DND-41 (cell line): ENCODE data around the gene CD70.

ENCODE experiments used
- ATAC-seq: fragments of 200-7000 bp; cut with Tn5 transposase; 3 replicates; pipeline ENCODE4 v1.9.1; 2021; ENCODE audit warnings: low read depth; ENCODE audit not compliant: insufficient read depth
- DNase-seq: peaks from one replicate; pipeline ENCODE4 v3.0.0-alpha.2; 2020
- H2AFZ ChIP-seq: 2 replicates; pipeline ENCODE4 v1.6.0; 2012; ENCODE audit warnings: low read depth, low read length
- H3K27ac ChIP-seq: 2 replicates; pipeline ENCODE4 v1.5.1; 2012; ENCODE audit warnings: low read length, inconsistent platforms
- H3K27me3 ChIP-seq: fragments of 200-600 bp; sonication (generic); 2 replicates; pipeline ENCODE4 v1.6.0; 2012; ENCODE audit warnings: low read length, mild to moderate bottlenecking, inconsistent platforms; ENCODE audit not compliant: insufficient read depth, poor library complexity
- H3K36me3 ChIP-seq: 2 replicates; pipeline ENCODE4 v1.5.1; 2012; ENCODE audit warnings: low read length, inconsistent platforms; ENCODE audit not compliant: insufficient read depth
- H3K4me1 ChIP-seq: 2 replicates; pipeline ENCODE4 v1.5.1; 2012; ENCODE audit warnings: mild to moderate bottlenecking, low read length; ENCODE audit not compliant: insufficient read depth
- H3K4me2 ChIP-seq: 2 replicates; pipeline ENCODE4 v1.6.0; 2012; ENCODE audit warnings: mild to moderate bottlenecking, moderate library complexity, low read length, inconsistent platforms; ENCODE audit not compliant: insufficient read depth
- H3K4me3 ChIP-seq, 2 experiments: fragments of 200-600 bp in 1 of 2; shearing (Covaris generic) in 1 of 2; 2 replicates each; pipeline ENCODE4 v1.5.1; 2012 to 2016; ENCODE audit warnings: inconsistent platforms in 2 of 2, low read length in 2 of 2, mild to moderate bottlenecking in 2 of 2, low read depth in 1 of 2, moderate library complexity in 1 of 2
- H3K79me2 ChIP-seq: 2 replicates; pipeline ENCODE4 v1.6.0; 2012; ENCODE audit warnings: low read length, inconsistent platforms; ENCODE audit not compliant: insufficient read depth
- H3K9ac ChIP-seq: 2 replicates; pipeline ENCODE4 v1.6.0; 2012; ENCODE audit warnings: low read depth, mild to moderate bottlenecking, inconsistent platforms, low read length, moderate library complexity
- H3K9me3 ChIP-seq: 2 replicates; pipeline ENCODE4 v1.5.1; 2012; ENCODE audit warnings: low read length, moderate library complexity, mild to moderate bottlenecking, inconsistent platforms; ENCODE audit not compliant: insufficient read depth, severe bottlenecking
- H4K20me1 ChIP-seq: 2 replicates; pipeline ENCODE4 v1.6.0; 2012; ENCODE audit warnings: low read length; ENCODE audit not compliant: insufficient read depth
- CTCF ChIP-seq: IDR thresholded peaks from 2 replicates; pipeline ENCODE4 v1.5.1; 2012; ENCODE audit warnings: borderline replicate concordance, low read length, moderate library complexity, mild to moderate bottlenecking; ENCODE audit not compliant: poor library complexity, severe bottlenecking; ENCODE audit errors: extremely low read depth
- EZH2 ChIP-seq: IDR thresholded peaks from 3 replicates; pipeline ENCODE4 v1.6.1; 2012; ENCODE audit warnings: borderline replicate concordance, low read depth, mild to moderate bottlenecking, moderate library complexity, low read length, inconsistent platforms; ENCODE audit not compliant: severe bottlenecking

Gene CD70

GRCh38 chr19:6573350-6573749, 17.6 kb downstream of the CD70 start:
- Histone ChIP-seq H3K27ac (no peak overlapping the region), H3K27me3 (no peaks in the 10 kb centered on the region), H3K4me2 (no peak overlapping the region), H4K20me1 (no peaks in the 10 kb centered on the region), H3K79me2 (no peaks in the 10 kb centered on the region), H3K9me3 (peaks cover 5% of the 10 kb centered on the region), H2AFZ (no peak overlapping the region), H3K4me3 (no peak overlapping the region), H3K9ac (no peak overlapping the region), H3K36me3 (no peaks in the 10 kb centered on the region), H3K4me1 (peaks cover 27% of the 10 kb centered on the region)
- no peak for TF ChIP-seq CTCF
- no peak for TF ChIP-seq EZH2
- DNase-seq = no peak
- no peak for ATAC-seq

GRCh38 chr19:6572217-6572616, 18.7 kb downstream of the CD70 start:
- Histone ChIP-seq H3K9ac (no peak overlapping the region), H3K27me3 (no peaks in the 10 kb centered on the region), H3K9me3 (peaks cover 5% of the 10 kb centered on the region), H3K4me3 (no peak overlapping the region), H3K4me2 (no peak overlapping the region), H4K20me1 (no peaks in the 10 kb centered on the region), H3K27ac (no peak overlapping the region), H2AFZ (no peak overlapping the region), H3K79me2 (no peaks in the 10 kb centered on the region), H3K4me1 (peaks cover 16% of the 10 kb centered on the region), H3K36me3 (no peaks in the 10 kb centered on the region)
- ATAC-seq (no peak), DNase-seq (no peak)
- TF ChIP-seq EZH2 = no peak
- TF ChIP-seq CTCF = no peak

- Histone ChIP-seq H3K79me2 (no peaks in the 10 kb centered on the region), H3K9me3 (peaks cover 5% of the 10 kb centered on the region), H3K4me3 (no peak overlapping the region), H3K9ac (no peak overlapping the region), H2AFZ (no peak overlapping the region), H3K27ac (no peak overlapping the region), H3K4me1 (peaks cover 5% of the 10 kb centered on the region), H3K27me3 (no peaks in the 10 kb centered on the region), H3K4me2 (no peak overlapping the region), H3K36me3 (no peaks in the 10 kb centered on the region), H4K20me1 (no peaks in the 10 kb centered on the region)
- no peak for DNase-seq
- TF ChIP-seq CTCF (no peak), EZH2 (no peak)
- ATAC-seq = no peak
These were observed 19.8 kb downstream of the CD70 start for GRCh38 chr19:6571167-6571566.

DNA sequence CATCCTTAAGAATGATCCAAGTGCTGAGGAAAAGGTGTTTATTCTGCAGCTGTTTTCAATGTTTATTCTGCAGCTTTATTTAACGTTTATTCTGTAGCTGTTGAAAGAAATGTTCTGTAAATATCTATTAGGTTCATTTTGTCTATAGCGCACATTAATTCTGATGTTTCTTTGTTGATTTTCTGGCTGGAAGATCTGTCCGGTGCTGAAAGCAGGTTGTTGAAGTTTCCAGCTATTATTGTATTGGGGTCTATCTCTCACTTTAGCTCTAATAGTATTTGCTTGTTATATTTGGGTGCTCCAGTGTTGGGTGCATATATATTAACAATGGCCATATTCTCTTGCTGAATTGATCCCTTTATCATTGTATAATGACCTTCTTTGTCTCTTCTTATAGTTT, 20.2 kb downstream of the CD70 start:
- peaks cover 5% of the 10 kb centered on the region for H3K9me3 ChIP-seq

More for the DNA sequence above, 20.2 kb downstream of the CD70 start:
- Histone ChIP-seq H4K20me1 (no peaks in the 10 kb centered on the region), H3K4me1 (peaks cover under 1% of the 10 kb centered on the region), H3K4me3 (no peak overlapping the region), H3K27me3 (no peaks in the 10 kb centered on the region), H2AFZ (no peak overlapping the region), H3K9ac (no peak overlapping the region), H3K36me3 (no peaks in the 10 kb centered on the region), H3K79me2 (no peaks in the 10 kb centered on the region), H3K27ac (no peak overlapping the region), H3K4me2 (no peak overlapping the region)
- ATAC-seq = no peak
- no peak for DNase-seq
- TF ChIP-seq CTCF (no peak), EZH2 (no peak)
